Thoracic aorta (tissue), 2 donors: ENCODE measurements around the gene CCND2. TPM values are rescaled to one million over a fixed set of nuclear protein-coding genes. Genes with fewer than 3 reads are reported as not detected.

Experiments
- ATAC-seq: fragments of 150-250 bp; one replicate; pipeline ENCODE4 v1.8.0; 2017; ENCODE audit warnings: low read depth; ENCODE audit not compliant: insufficient number of reproducible peaks, low FRiP score
- DNase-seq: peaks from one replicate; pipeline ENCODE4 v3.0.0-alpha.2; 2020; ENCODE audit warnings: low spot score
- H3K27ac ChIP-seq, 2 donors: fragments of 200-600 bp; sonication (generic); 1 replicate in 1 of 2; 2 replicates in 1 of 2; pipeline ENCODE4 v1.5.1; 2016; ENCODE audit warnings: mild to moderate bottlenecking in 2 of 2, moderate library complexity in 2 of 2
- H3K27me3 ChIP-seq: fragments of 200-600 bp; sonication (generic); replicated peaks from 2 replicates; pipeline ENCODE4 v1.6.0; 2016; ENCODE audit warnings: mild to moderate bottlenecking; ENCODE audit not compliant: insufficient read depth
- H3K36me3 ChIP-seq: fragments of 200-600 bp; sonication (generic); one replicate; pipeline ENCODE4 v1.5.1; 2016
- H3K4me1 ChIP-seq, 2 donors: fragments of 200-600 bp; sonication (generic); 1 replicate in 1 of 2; 2 replicates in 1 of 2; pipeline versions ENCODE4 v1.5.1 to v1.6.0; 2016; ENCODE audit warnings: low read depth in 2 of 2, mild to moderate bottlenecking in 1 of 2; ENCODE audit not compliant: control insufficient read depth in 1 of 2
- H3K4me3 ChIP-seq: fragments of 200-600 bp; sonication (generic); 2 replicates; pipeline ENCODE4 v1.5.1; 2016; ENCODE audit warnings: mild to moderate bottlenecking
- H3K9me3 ChIP-seq: fragments of 200-600 bp; sonication (generic); 2 replicates; pipeline ENCODE4 v1.5.1; 2016
- CTCF ChIP-seq: fragments of 200-600 bp; sonication (generic); IDR thresholded peaks from one replicate; pipeline ENCODE4 v1.5.1; 2019; ENCODE audit warnings: antibody characterized with exemption
- total RNA-seq, 2 donors: library from RNA; depleted of rRNA; stranded (reverse); fragments of >200 nt; gene quantifications; one replicate each; pipeline versions ENCODE4 v1.1.0 to v1.2.3, GENCODE V29; 2016

The CCND2 gene
- total RNA-seq, 2 donors from 2014 or later = 108 to 153 TPM

DNA sequence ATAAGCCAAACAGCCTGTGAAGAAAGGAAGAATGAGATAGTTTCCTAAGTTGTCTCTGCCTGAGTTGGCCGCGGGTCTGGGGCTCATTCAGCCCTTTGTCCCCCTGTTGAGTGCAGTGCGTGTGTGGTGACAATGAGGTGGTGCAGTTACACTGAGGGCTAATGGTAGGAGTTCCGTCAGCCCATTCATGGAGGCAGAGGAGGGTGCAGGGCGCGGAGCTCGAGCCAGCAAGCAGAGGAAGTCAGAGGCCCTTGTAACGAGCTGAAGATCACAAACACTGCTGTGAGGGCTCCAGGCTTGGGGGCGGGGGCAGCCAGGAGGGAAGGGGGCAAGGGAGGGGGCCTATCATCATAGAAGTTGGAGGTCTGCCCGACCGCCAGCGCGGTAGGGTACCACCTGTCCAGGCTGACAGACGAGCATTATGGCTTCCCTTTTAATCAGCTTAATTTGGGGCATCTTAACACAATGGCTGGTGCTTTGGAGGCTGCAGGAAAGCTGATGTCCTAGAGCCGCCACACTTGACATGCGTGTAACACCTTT lies 20.5 kb downstream of the CCND2 start:
- TF ChIP-seq CTCF = no peak
- H3K9me3 ChIP-seq = no peaks in the 10 kb centered on the region
- no peak overlapping the region for H3K4me3 ChIP-seq
- H3K36me3 ChIP-seq = peaks cover 26% of the 10 kb centered on the region
- ATAC-seq = no peak
- H3K27ac ChIP-seq = no peak overlapping the region
- H3K27me3 ChIP-seq = no peaks in the 10 kb centered on the region
- DNase-seq = no peak
- H3K4me1 ChIP-seq = peaks cover 9 to 44% of the 10 kb centered on the region in 2 donors

DNA sequence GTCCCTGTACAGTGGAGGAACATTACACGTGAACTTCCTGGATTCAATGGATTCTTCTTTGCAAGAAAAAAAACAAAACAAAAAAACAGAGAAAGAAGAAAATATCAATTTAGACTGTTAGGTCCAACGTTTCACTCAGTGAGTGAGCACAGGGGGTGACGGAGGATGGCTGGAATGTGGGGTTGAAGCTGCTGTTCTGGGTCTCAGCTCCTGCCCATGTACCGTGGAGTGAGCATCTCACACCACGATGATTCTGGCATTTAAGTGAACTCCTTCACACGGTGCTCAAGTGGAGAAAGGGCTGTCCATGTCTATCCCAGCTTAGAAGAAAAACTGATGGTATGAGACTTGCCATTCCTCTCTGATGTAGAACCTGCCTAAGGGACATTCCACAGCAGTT lies 23.2 kb downstream of the CCND2 start:
- Histone ChIP-seq H3K27ac (no peak overlapping the region), H3K27me3 (no peaks in the 10 kb centered on the region), H3K9me3 (no peaks in the 10 kb centered on the region), H3K4me1 (peaks cover 5 to 26% of the 10 kb centered on the region in 2 donors), H3K36me3 (peaks cover 18% of the 10 kb centered on the region), H3K4me3 (no peak overlapping the region)
- TF ChIP-seq CTCF = no peak
- DNase-seq (no peak), ATAC-seq (no peak)

- no peak for TF ChIP-seq CTCF
- Histone ChIP-seq H3K36me3 (peaks cover 25% of the 10 kb centered on the region), H3K4me3 (no peak overlapping the region), H3K4me1 (peaks cover 0 to 17% of the 10 kb centered on the region in 2 donors), H3K9me3 (no peaks in the 10 kb centered on the region), H3K27ac (no peak overlapping the region), H3K27me3 (no peaks in the 10 kb centered on the region)
- DNase-seq (no peak), ATAC-seq (no peak)
Observed at GRCh38 chr12:4297617-4298016, 24.1 kb downstream of the CCND2 start.

DNA sequence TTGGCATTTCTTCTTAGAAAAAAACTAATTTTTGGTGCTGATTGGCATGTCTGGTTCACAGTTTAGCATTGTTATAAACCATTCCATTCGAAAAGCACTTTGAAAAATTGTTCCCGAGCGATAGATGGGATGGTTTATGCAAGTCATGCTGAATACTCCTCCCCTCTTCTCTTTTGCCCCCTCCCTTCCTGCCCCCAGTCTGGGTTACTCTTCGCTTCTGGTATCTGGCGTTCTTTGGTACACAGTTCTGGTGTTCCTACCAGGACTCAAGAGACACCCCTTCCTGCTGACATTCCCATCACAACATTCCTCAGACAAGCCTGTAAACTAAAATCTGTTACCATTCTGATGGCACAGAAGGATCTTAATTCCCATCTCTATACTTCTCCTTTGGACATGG lies 27.3 kb downstream of the CCND2 start:
- Histone ChIP-seq H3K36me3 (peaks cover 37% of the 10 kb centered on the region), H3K4me1 (no peaks in the 10 kb centered on the region)
- no peak for DNase-seq

DNA sequence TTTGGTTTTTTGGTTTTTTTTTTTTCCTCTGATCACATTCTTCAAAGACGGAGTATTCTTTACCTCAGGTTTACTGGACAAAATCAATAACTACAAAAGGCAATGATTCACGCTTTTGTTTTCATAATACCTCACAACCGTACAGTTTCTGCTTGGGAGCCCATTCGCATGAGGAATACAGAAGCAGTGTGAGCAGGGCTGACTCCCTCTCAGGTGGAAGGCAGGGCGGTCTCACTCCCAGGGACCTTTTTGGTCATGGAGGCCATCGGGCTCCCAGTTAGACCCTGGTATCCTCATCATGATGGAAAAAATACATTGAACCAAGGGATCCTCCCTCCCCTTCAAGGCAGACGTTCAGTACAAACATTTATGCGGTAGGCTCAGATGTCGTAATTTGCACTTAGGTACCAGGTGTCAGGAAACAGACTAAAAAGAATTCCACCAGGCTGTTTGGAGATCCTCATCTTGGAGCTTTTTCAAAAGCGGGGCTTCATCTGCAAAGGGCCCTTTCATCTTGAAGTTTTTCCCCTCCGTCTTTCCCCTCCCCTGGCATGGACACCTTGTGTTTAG lies 28.5 kb downstream of the CCND2 start:
- no peaks in the 10 kb centered on the region for H3K4me1 ChIP-seq
- H3K27me3 ChIP-seq = no peaks in the 10 kb centered on the region
- no peaks in the 10 kb centered on the region for H3K9me3 ChIP-seq
- no peak overlapping the region for H3K27ac ChIP-seq
- ATAC-seq = no peak
- peaks cover 39% of the 10 kb centered on the region for H3K36me3 ChIP-seq
- DNase-seq = no peak
- no peak for TF ChIP-seq CTCF
- no peak overlapping the region for H3K4me3 ChIP-seq

More for the DNA sequence above, 27.3 kb downstream of the CCND2 start:
- no peak for ATAC-seq
- Histone ChIP-seq H3K4me3 (no peak overlapping the region), H3K27ac (no peak overlapping the region), H3K9me3 (no peaks in the 10 kb centered on the region), H3K27me3 (no peaks in the 10 kb centered on the region)
- no peak for TF ChIP-seq CTCF
